Upper lobe of left lung (tissue), 6 donors: ENCODE data around the gene OR4K17. TPM values are rescaled to one million over a fixed set of nuclear protein-coding genes. Genes with fewer than 3 reads are reported as not detected.
"Not testable (repeated sequence)": the region's sequence is repeated elsewhere in the genome, so short reads cannot be mapped to it uniquely, and the experiment has no call there.

Source experiments
- ATAC-seq, 2 donors: fragments of 200-7000 bp; cut with Tn5 transposase; one replicate each; pipeline ENCODE4 v1.9.1; 2022; ENCODE audit warnings: mild to moderate bottlenecking in 2 of 2, moderate library complexity in 2 of 2; ENCODE audit not compliant: low FRiP score in 2 of 2
- DNase-seq, 2 donors: peaks; one replicate each; pipeline ENCODE4 v3.0.0-alpha.2; 2019 to 2020
- H3K27ac ChIP-seq, 4 donors: fragments of 200-600 bp; sonication (generic); one replicate each; pipeline ENCODE4 v1.5.1; 2016 to 2019
- H3K27me3 ChIP-seq, 4 donors: fragments of 200-600 bp; sonication (generic); one replicate each; pipeline ENCODE4 v1.5.1; 2017 to 2019
- H3K36me3 ChIP-seq, 4 donors: fragments of 200-600 bp; sonication (generic); one replicate each; pipeline ENCODE4 v1.5.1; 2016 to 2019
- H3K4me1 ChIP-seq, 4 donors: fragments of 200-600 bp; sonication (generic); one replicate each; pipeline ENCODE4 v1.5.1; 2018 to 2019
- H3K4me3 ChIP-seq, 4 donors: fragments of 200-600 bp; sonication (generic); one replicate each; pipeline ENCODE4 v1.5.1; 2017 to 2019; ENCODE audit warnings: mild to moderate bottlenecking in 2 of 4, moderate library complexity in 1 of 4
- H3K9me3 ChIP-seq, 4 donors: fragments of 200-600 bp; sonication (generic); one replicate each; pipeline ENCODE4 v1.5.1; 2018 to 2019
- CTCF ChIP-seq, 6 experiments: fragments of 450-650 bp in 4 of 6; fragments of 200-600 bp in 2 of 6; sonication (generic) in 2 of 6; IDR thresholded peaks; one replicate each; pipeline ENCODE4 v1.5.1; 2016 to 2019; ENCODE audit warnings: antibody characterized with exemption in 6 of 6
- EP300 ChIP-seq, 4 donors: sonication (generic); formaldehyde crosslinking; IDR thresholded peaks; one replicate each; pipeline ENCODE4 v1.5.1; 2017; ENCODE audit warnings: antibody characterized with exemption in 4 of 4, control low read depth in 2 of 4
- POLR2A ChIP-seq, 4 donors: fragments of 450-650 bp; IDR thresholded peaks; one replicate each; pipeline ENCODE4 v1.5.1; 2016 to 2017; ENCODE audit warnings: antibody characterized with exemption in 4 of 4, mild to moderate bottlenecking in 2 of 4
- POLR2AphosphoS5 ChIP-seq, 2 donors: sonication (generic); formaldehyde crosslinking; IDR thresholded peaks; one replicate each; pipeline ENCODE4 v1.5.1; 2017; ENCODE audit warnings: antibody characterized with exemption in 2 of 2
- WGBS, 2 donors: methylation state at CpG; one replicate each; pipeline ENCODE4 v1.1.5; 2017 to 2018; 5-methylcytosine and 5-hydroxymethylcytosine counted together
- total RNA-seq, 6 donors: library from RNA; depleted of rRNA in 4 of 6; stranded (reverse); fragments of >200 nt in 4 of 6; gene quantifications; one replicate each; pipeline versions ENCODE4 v1.1.0 to v1.2.1, GENCODE V29; 2016 to 2021
- donor health status: DM: no; HTN: no; CAD: no; lungs with moderate emphysema.
- donor health status: DM: no; HTN: yes; CAD: no; lungs with severe emphysema.

OR4K17 gene
- not detected for total RNA-seq

- Histone ChIP-seq H3K36me3 (no peaks in the 10 kb centered on the region), H3K4me1 (no peaks in the 10 kb centered on the region), H3K27me3 (no peaks in the 10 kb centered on the region), H3K27ac (no peak within 1 kb of the TSS), H3K9me3 (no peaks in the 10 kb centered on the region), H3K4me3 (no peak within 1 kb of the TSS)
- 44 to 57% methylated on average over 3 of the region's 3 CpGs for WGBS, 2 donors
- DNase-seq (no peak), ATAC-seq (no peak)
- TF ChIP-seq POLR2AphosphoS5 (IDR thresholded peaks at IDR 0.05) (no peak), CTCF (IDR thresholded peaks at IDR 0.05) (no peak), EP300 (IDR thresholded peaks at IDR 0.05) (no peak), POLR2A (IDR thresholded peaks at IDR 0.05) (no peak)
Observed at GRCh38 chr14:20110438-20110837, at the start of gene OR4K17. Gene OR4K17 (plus strand): TSS chr14:20110739. CDS start chr14:20117500, 6,761 bp downstream.

GRCh38 chr14:20092050-20092449 lies 18.5 kb upstream of the OR4K17 start:
- H3K9me3 ChIP-seq: no peaks in the 10 kb centered on the region
- TF ChIP-seq EP300 (IDR thresholded peaks at IDR 0.05) (no peak), POLR2AphosphoS5 (IDR thresholded peaks at IDR 0.05) (no peak), CTCF (IDR thresholded peaks at IDR 0.05) (no peak), POLR2A (IDR thresholded peaks at IDR 0.05) (no peak)
- 20 to 22% methylated on average over 4 of the region's 4 CpGs for WGBS, 2 donors
- no peak overlapping the region for H3K4me3 ChIP-seq
- H3K36me3 ChIP-seq: no peaks in the 10 kb centered on the region
- no peak overlapping the region for H3K27ac ChIP-seq
- no peaks in the 10 kb centered on the region for H3K27me3 ChIP-seq
- H3K4me1 ChIP-seq: no peaks in the 10 kb centered on the region
- DNase-seq (no peak), ATAC-seq (no peak)

GRCh38 chr14:20093442-20093841 lies 17.1 kb upstream of the OR4K17 start:
- 20 to 29% methylated on average over 4 of the region's 4 CpGs for WGBS, 2 donors
- Histone ChIP-seq H3K27ac (no peak overlapping the region), H3K4me1 (no peaks in the 10 kb centered on the region), H3K27me3 (no peaks in the 10 kb centered on the region), H3K9me3 (no peaks in the 10 kb centered on the region), H3K36me3 (no peaks in the 10 kb centered on the region), H3K4me3 (no peak overlapping the region)
- ATAC-seq (no peak), DNase-seq (no peak)
- no peak for TF ChIP-seq POLR2AphosphoS5 (IDR thresholded peaks at IDR 0.05)
- TF ChIP-seq POLR2A (IDR thresholded peaks at IDR 0.05): no peak
- TF ChIP-seq CTCF (IDR thresholded peaks at IDR 0.05): no peak
- TF ChIP-seq EP300 (IDR thresholded peaks at IDR 0.05): no peak

- WGBS, 2 donors: 84 to 91% methylated on average over 10 to 31 of the region's 32 CpGs
Observed at GRCh38 chr14:20098926-20099770, 11.4 kb upstream of the OR4K17 start.

GRCh38 chr14:20112321-20112720 lies 1.8 kb downstream of the OR4K17 start:
- Histone ChIP-seq H3K27ac (no peak overlapping the region), H3K4me1 (no peaks in the 10 kb centered on the region), H3K4me3 (no peak overlapping the region), H3K27me3 (no peaks in the 10 kb centered on the region), H3K36me3 (no peaks in the 10 kb centered on the region), H3K9me3 (no peaks in the 10 kb centered on the region)
- DNase-seq: no peak
- TF ChIP-seq EP300 (IDR thresholded peaks at IDR 0.05): no peak
- TF ChIP-seq POLR2A (IDR thresholded peaks at IDR 0.05): no peak
- TF ChIP-seq POLR2AphosphoS5 (IDR thresholded peaks at IDR 0.05): no peak
- TF ChIP-seq CTCF (IDR thresholded peaks at IDR 0.05): no peak
- WGBS, 2 donors: 85 to 89% methylated on average over 3 of the region's 3 CpGs
- ATAC-seq: no peak

More at GRCh38 chr14:20098926-20099770, 11.4 kb upstream of the OR4K17 start:
- not testable (repeated sequence) for H3K27ac ChIP-seq, H3K27me3 ChIP-seq, H3K36me3 ChIP-seq, ATAC-seq, H3K4me3 ChIP-seq, H3K9me3 ChIP-seq, H3K4me1 ChIP-seq
- DNase-seq: peak in 1 of 2 donors; percentile 63
